Ovary (tissue), 9 donors: ENCODE results near the gene TBL1XR1. TPM values are rescaled to one million over a fixed set of nuclear protein-coding genes. Genes with fewer than 3 reads are reported as not detected.
"Not testable (repeated sequence)": the region's sequence is repeated elsewhere in the genome, so short reads cannot be mapped to it uniquely, and the experiment has no call there.

Experiments used
- DNase-seq, 5 donors: peaks; one replicate each; pipeline ENCODE4 v3.0.0-alpha.2; 2019 to 2020
- H3K27ac ChIP-seq, 2 donors: fragments of 200-600 bp; one replicate each; pipeline versions ENCODE4 v1.5.1 to v1.8.0; 2019 to 2022
- H3K27me3 ChIP-seq: fragments of 200-600 bp; one replicate; pipeline ENCODE4 v1.8.0; 2022
- H3K36me3 ChIP-seq: fragments of 200-600 bp; sonication (generic); one replicate; pipeline ENCODE4 v1.5.1; 2019
- H3K4me1 ChIP-seq: one replicate; pipeline ENCODE4 v1.8.1; 2013; ENCODE audit warnings: mild to moderate bottlenecking, moderate library complexity; ENCODE audit not compliant: insufficient read depth
- H3K4me3 ChIP-seq: fragments of 200-600 bp; sonication (generic); one replicate; pipeline ENCODE4 v1.5.1; 2017
- H3K9me3 ChIP-seq, 2 donors: fragments of 200-600 bp in 1 of 2; sonication (generic) in 1 of 2; one replicate each; pipeline versions ENCODE4 v1.5.1 to v1.8.1; 2013 to 2019; ENCODE audit warnings: mild to moderate bottlenecking in 1 of 2, moderate library complexity in 1 of 2
- EP300 ChIP-seq: sonication (generic); formaldehyde crosslinking; IDR thresholded peaks from one replicate; pipeline ENCODE4 v1.6.1; 2017; ENCODE audit warnings: antibody characterized with exemption
- POLR2A ChIP-seq: fragments of 450-650 bp; IDR thresholded peaks from one replicate; pipeline ENCODE4 v1.6.1; 2017; ENCODE audit warnings: antibody characterized with exemption, mild to moderate bottlenecking, moderate library complexity
- WGBS, 3 donors: extraction: QIAGEN DNeasy Blood & Tissue Kit in 1 of 3; methylation state at CpG; one replicate each; pipeline versions ENCODE4 v1.1.5 to v1.1.7; 2013 to 2017; 5-methylcytosine and 5-hydroxymethylcytosine counted together
- intact Hi-C, 4 donors: fragments of 100-400 bp; cut with DNase I; formaldehyde crosslinking; loops; one replicate each; pipeline versions ENCODE4 v1.11.0 to v1.15.1; 2022 to 2023
- polyA plus RNA-seq, 2 donors: library from polyadenylated mRNA; stranded (reverse); fragments of 200-250 nt in 1 of 2; fragments of 350-450 nt in 1 of 2; fragmentation: Illumina TruSeq in 1 of 2; extraction: RNeasy Lipid Tissue Mini Kit (QIAGEN cat#74804) in 1 of 2; gene quantifications; one replicate each; pipeline ENCODE4 v1.2.3, GENCODE V29; 2013 to 2014
- total RNA-seq, 7 donors: library from RNA; depleted of rRNA in 2 of 7; stranded (reverse); fragments of >200 nt in 2 of 7; fragmentation: NEBNext Ultra II Directional in 3 of 7; extraction: Animal tissue kit (Norgen Biotek cat#: 25700) in 3 of 7; gene quantifications; one replicate each; pipeline versions ENCODE4 v1.1.0 to v1.2.4, GENCODE V29; 2016 to 2023
- TF ChIP-seq, protein P1 (sequence below), 3 donors: fragments of 450-650 bp in 2 of 3; fragments of 200-600 bp in 1 of 3; IDR thresholded peaks; one replicate each; pipeline versions ENCODE4 v1.5.1 to v1.8.0; 2016 to 2022; ENCODE audit warnings: antibody characterized with exemption in 3 of 3, mild to moderate bottlenecking in 1 of 3
- donor health status: DM: no; HTN: no; CAD: no; lungs with moderate emphysema.
- donor health status: DM: no; HTN: no; CAD: no.
- donor health status: Bipolar disorder and iron deficiency.
- donor health status: DM: yes; HTN: yes; CAD: no.
- donor health status: DM: no; HTN: no; CAD: no.
- donor health status: DM: yes; HTN: yes; CAD: no.

The TBL1XR1 gene
- total and polyA plus RNA-seq, 9 donors, result 30.0 to 160 (median 114) TPM

DNA sequence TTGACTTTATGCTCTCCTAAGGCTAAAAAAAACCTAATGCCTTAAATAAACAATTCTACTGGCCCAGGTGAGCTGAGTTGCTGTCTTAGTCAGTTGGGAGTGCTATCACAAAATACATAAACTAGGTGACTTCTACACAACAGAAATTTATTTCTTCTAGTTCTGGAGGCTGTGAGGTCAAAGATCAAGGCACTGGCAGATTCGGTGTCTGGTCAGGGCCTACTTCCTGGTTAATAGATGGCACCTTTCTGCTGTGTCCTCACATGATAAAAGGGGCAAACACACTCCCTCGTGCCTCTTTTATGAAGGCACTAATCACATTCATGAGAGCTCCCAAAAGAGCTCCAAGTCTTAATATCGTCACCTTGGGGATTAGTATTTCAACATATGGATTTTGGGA is 11.5 kb upstream of the TBL1XR1 start:
- WGBS, 3 donors, result 78 to 81% (median 80%) methylated on average over 3 of the region's 3 CpGs
- intact Hi-C loops, result no loop called here
- no peak for DNase-seq
- TF ChIP-seq, protein P1, sequence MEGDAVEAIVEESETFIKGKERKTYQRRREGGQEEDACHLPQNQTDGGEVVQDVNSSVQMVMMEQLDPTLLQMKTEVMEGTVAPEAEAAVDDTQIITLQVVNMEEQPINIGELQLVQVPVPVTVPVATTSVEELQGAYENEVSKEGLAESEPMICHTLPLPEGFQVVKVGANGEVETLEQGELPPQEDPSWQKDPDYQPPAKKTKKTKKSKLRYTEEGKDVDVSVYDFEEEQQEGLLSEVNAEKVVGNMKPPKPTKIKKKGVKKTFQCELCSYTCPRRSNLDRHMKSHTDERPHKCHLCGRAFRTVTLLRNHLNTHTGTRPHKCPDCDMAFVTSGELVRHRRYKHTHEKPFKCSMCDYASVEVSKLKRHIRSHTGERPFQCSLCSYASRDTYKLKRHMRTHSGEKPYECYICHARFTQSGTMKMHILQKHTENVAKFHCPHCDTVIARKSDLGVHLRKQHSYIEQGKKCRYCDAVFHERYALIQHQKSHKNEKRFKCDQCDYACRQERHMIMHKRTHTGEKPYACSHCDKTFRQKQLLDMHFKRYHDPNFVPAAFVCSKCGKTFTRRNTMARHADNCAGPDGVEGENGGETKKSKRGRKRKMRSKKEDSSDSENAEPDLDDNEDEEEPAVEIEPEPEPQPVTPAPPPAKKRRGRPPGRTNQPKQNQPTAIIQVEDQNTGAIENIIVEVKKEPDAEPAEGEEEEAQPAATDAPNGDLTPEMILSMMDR (IDR thresholded peaks at IDR 0.05), result no peak
- no peak for TF ChIP-seq EP300
- no peak for TF ChIP-seq POLR2A
- no peaks in the 10 kb centered on the region for H3K27me3 ChIP-seq
- no peaks in the 10 kb centered on the region for H3K36me3 ChIP-seq
- no peaks in the 10 kb centered on the region for H3K4me1 ChIP-seq
- H3K4me3 ChIP-seq, result no peak overlapping the region
- H3K9me3 ChIP-seq, result no peaks in the 10 kb centered on the region
- H3K27ac ChIP-seq, result no peak overlapping the region

- Histone ChIP-seq H3K4me1 (no peaks in the 10 kb centered on the region), H3K27ac (no peak overlapping the region), H3K36me3 (no peaks in the 10 kb centered on the region), H3K4me3 (no peak overlapping the region), H3K9me3 (no peaks in the 10 kb centered on the region), H3K27me3 (no peaks in the 10 kb centered on the region)
- intact Hi-C loops, result no loop called here
- 64 to 83% (median 83%) methylated on average over 6 of the region's 6 CpGs for WGBS, 3 donors
- TF ChIP-seq, protein P1 (IDR thresholded peaks at IDR 0.05), result no peak
- TF ChIP-seq POLR2A (no peak), EP300 (no peak)
- DNase-seq, result no peak
Observed at GRCh38 chr3:177208223-177208622, 10.9 kb upstream of the TBL1XR1 start.

- Histone ChIP-seq H3K27me3 (no peaks in the 10 kb centered on the region), H3K4me1 (no peaks in the 10 kb centered on the region), H3K9me3 (no peaks in the 10 kb centered on the region), H3K4me3 (no peak overlapping the region), H3K27ac (no peak overlapping the region), H3K36me3 (no peaks in the 10 kb centered on the region)
- 72 to 89% (median 81%) methylated on average over 4 of the region's 4 CpGs for WGBS, 3 donors
- no peak for DNase-seq
- TF ChIP-seq, protein P1 (IDR thresholded peaks at IDR 0.05), result no peak
- TF ChIP-seq POLR2A (no peak), EP300 (no peak)
- intact Hi-C loops, result no loop called here
Observed at GRCh38 chr3:177206936-177207335, 9.7 kb upstream of the TBL1XR1 start.

GRCh38 chr3:177203689-177204395 is 6.6 kb upstream of the TBL1XR1 start:
- Histone ChIP-seq H3K27me3 (no peaks in the 10 kb centered on the region), H3K4me3 (no peak overlapping the region), H3K27ac (no peak overlapping the region), H3K9me3 (no peaks in the 10 kb centered on the region), H3K36me3 (no peaks in the 10 kb centered on the region), H3K4me1 (no peaks in the 10 kb centered on the region)
- no peak for DNase-seq
- TF ChIP-seq POLR2A (no peak), EP300 (no peak)
- TF ChIP-seq, protein P1 (IDR thresholded peaks at IDR 0.05), result no peak
- intact Hi-C loops, result no loop called here
- 92 to 97% (median 97%) methylated on average over 33 to 43 of the region's 43 CpGs for WGBS, 3 donors

GRCh38 chr3:177203016-177203415 is 5.7 kb upstream of the TBL1XR1 start:
- H3K27me3 ChIP-seq, DNase-seq, H3K9me3 ChIP-seq, H3K4me1 ChIP-seq, intact Hi-C loops, H3K4me3 ChIP-seq, H3K36me3 ChIP-seq, H3K27ac ChIP-seq: not testable (repeated sequence)
- WGBS, 3 donors, result 92 to 97% (median 93%) methylated on average over 4 of the region's 4 CpGs
